SK-N-SH (cell line): ENCODE measurements around the gene MAP7D2. TPM values are rescaled to one million over a fixed set of nuclear protein-coding genes. Genes with fewer than 3 reads are reported as not detected.

Experiments used
- CTCF ChIA-PET: fragments of 300-600, 350-600 bp; formaldehyde crosslinking; extraction: SDS; loops from one replicate; lab custom pipeline; 2021; lab: Yijun Ruan, JAX
- POLR2A ChIA-PET: fragments of 350-600 bp; sonication (Branson Sonifier 250); formaldehyde crosslinking; extraction: SDS; loops from one replicate; lab custom pipeline; 2020; ENCODE audit warnings: antibody characterized with exemption, inconsistent platforms; lab: Yijun Ruan, JAX
- DNase-seq: peaks from one replicate; pipeline ENCODE4 v3.0.0; 2012
- H2AFZ ChIP-seq: fragments of 200-600 bp; sonication (generic); 2 replicates; pipeline ENCODE4 v1.8.1; 2016; ENCODE audit warnings: antibody characterized with exemption, mild to moderate bottlenecking, low read depth
- H3F3A ChIP-seq: fragments of 200-600 bp; sonication (generic); replicated peaks from 2 replicates; pipeline ENCODE3; 2016; ENCODE audit warnings: antibody characterized with exemption, mild to moderate bottlenecking; ENCODE audit not compliant: insufficient read depth
- H3K27ac ChIP-seq, 2 experiments: fragments of 200-500 bp in 1 of 2; fragments of 200-600 bp in 1 of 2; sonication (Bioruptor generic) in 1 of 2; sonication (generic), shearing (Covaris generic) in 1 of 2; 2 replicates each; pipeline versions ENCODE4 v1.5.1 to v1.6.1; 2014 to 2016; ENCODE audit warnings: low read depth in 2 of 2, inconsistent platforms in 1 of 2, low read length in 1 of 2, mild to moderate bottlenecking in 1 of 2, mixed read lengths in 1 of 2
- H3K27me3 ChIP-seq: fragments of 200-600 bp; sonication (generic), shearing (Covaris generic); 2 replicates; pipeline ENCODE4 v1.6.1; 2016; ENCODE audit warnings: mixed run types; ENCODE audit not compliant: insufficient read depth
- H3K36me3 ChIP-seq, 2 experiments: fragments of 200-500 bp in 1 of 2; fragments of 200-600 bp in 1 of 2; sonication (Bioruptor generic) in 1 of 2; sonication (generic) in 1 of 2; replicated peaks in 1 of 2; 2 replicates each; pipeline versions ENCODE3 to v1.5.1; 2014 to 2016; ENCODE audit warnings: low read length in 1 of 2, mild to moderate bottlenecking in 1 of 2; ENCODE audit not compliant: insufficient read depth in 2 of 2, control insufficient read depth in 1 of 2
- H3K4me1 ChIP-seq, 2 experiments: fragments of 200-500 bp in 1 of 2; fragments of 200-600 bp in 1 of 2; sonication (Bioruptor generic) in 1 of 2; sonication (generic), shearing (Covaris generic) in 1 of 2; 2 replicates each; pipeline versions ENCODE4 v1.5.1 to v1.6.1; 2014 to 2016; ENCODE audit warnings: low read depth in 1 of 2, low read length in 1 of 2, mixed run types in 1 of 2; ENCODE audit not compliant: insufficient read depth in 2 of 2, control insufficient read depth in 1 of 2
- H3K4me2 ChIP-seq: fragments of 200-600 bp; sonication (generic), shearing (Covaris generic); 2 replicates; pipeline ENCODE4 v1.6.1; 2017; ENCODE audit warnings: mixed run types
- H3K4me3 ChIP-seq, 2 experiments: fragments of 200-500 bp in 1 of 2; fragments of 200-600 bp in 1 of 2; sonication (Bioruptor generic) in 1 of 2; sonication (generic), shearing (Covaris generic) in 1 of 2; 2 replicates each; pipeline versions ENCODE4 v1.5.1 to v1.8.1; 2014 to 2016; ENCODE audit warnings: low read depth in 2 of 2, inconsistent platforms in 1 of 2, low read length in 1 of 2, mild to moderate bottlenecking in 1 of 2, mixed read lengths in 1 of 2, moderate library complexity in 1 of 2
- H3K79me2 ChIP-seq: fragments of 200-600 bp; sonication (generic); 2 replicates; pipeline ENCODE4 v1.8.1; 2017; ENCODE audit warnings: mild to moderate bottlenecking; ENCODE audit not compliant: insufficient read depth
- H3K9ac ChIP-seq: fragments of 200-600 bp; sonication (generic); 2 replicates; pipeline ENCODE4 v1.6.1; 2017; ENCODE audit warnings: mixed run types
- H3K9me2 ChIP-seq: fragments of 200-600 bp; sonication (generic); 2 replicates; pipeline ENCODE4 v1.6.1; 2017; ENCODE audit warnings: mixed run types
- H3K9me3 ChIP-seq: fragments of 200-600 bp; sonication (generic); 2 replicates; pipeline ENCODE4 v1.6.1; 2017; ENCODE audit warnings: mixed run types, mild to moderate bottlenecking, moderate library complexity
- H4K20me1 ChIP-seq: fragments of 200-600 bp; sonication (generic); 2 replicates; pipeline ENCODE4 v1.6.1; 2017; ENCODE audit warnings: mild to moderate bottlenecking, mixed run types; ENCODE audit not compliant: insufficient read depth
- EP300 ChIP-seq, 2 experiments: IDR thresholded peaks; 2 replicates each; pipeline versions ENCODE4 v1.4.0 to v1.6.1; 2012; ENCODE audit warnings: borderline replicate concordance in 1 of 2, low read depth in 1 of 2, low read length in 1 of 2
- EZH2phosphoT487 ChIP-seq: fragments of 200-600 bp; sonication (generic); IDR thresholded peaks from 2 replicates; pipeline ENCODE4 v1.6.1; 2017; ENCODE audit warnings: low read depth, mixed run types, mild to moderate bottlenecking, antibody characterized with exemption, moderate library complexity, borderline replicate concordance
- GABPA ChIP-seq: IDR thresholded peaks from 2 replicates; pipeline ENCODE4 v1.4.0; 2012; ENCODE audit warnings: low read depth, mild to moderate bottlenecking
- IRF3 ChIP-seq: fragments of 150-350 bp; IDR thresholded peaks from 2 replicates; pipeline ENCODE4 v1.6.1; 2016; ENCODE audit warnings: mild to moderate bottlenecking, low read depth, low read length
- JUND ChIP-seq: IDR thresholded peaks from 2 replicates; pipeline ENCODE4 v1.4.0; 2012
- MEF2A ChIP-seq: IDR thresholded peaks from 2 replicates; pipeline ENCODE4 v1.4.0; 2012; ENCODE audit warnings: low read depth, borderline replicate concordance
- PBX3 ChIP-seq: IDR thresholded peaks from 2 replicates; pipeline ENCODE4; 2012
- POLR2AphosphoS5 ChIP-seq: IDR thresholded peaks from 2 replicates; pipeline ENCODE4 v1.6.1; 2012; ENCODE audit warnings: low read depth, low read length
- RAD21 ChIP-seq: IDR thresholded peaks from 2 replicates; pipeline ENCODE4 v1.6.1; 2012; ENCODE audit warnings: mild to moderate bottlenecking, low read length
- REST ChIP-seq: IDR thresholded peaks from 2 replicates; pipeline ENCODE4 v1.6.1; 2012; ENCODE audit warnings: mild to moderate bottlenecking, low read depth, low read length, moderate library complexity
- RFX5 ChIP-seq: IDR thresholded peaks from 2 replicates; pipeline ENCODE4 v1.6.1; 2012; ENCODE audit warnings: mild to moderate bottlenecking, improper control_type of control experiment, low read length
- RXRA ChIP-seq: IDR thresholded peaks from 2 replicates; pipeline ENCODE4 v1.4.0; 2012; ENCODE audit warnings: low read depth, mild to moderate bottlenecking, borderline replicate concordance
- SMC3 ChIP-seq: IDR thresholded peaks from 2 replicates; pipeline ENCODE4 v1.6.1; 2012; ENCODE audit warnings: low read depth, low read length, improper control_type of control experiment
- TAF1 ChIP-seq: IDR thresholded peaks from 2 replicates; pipeline ENCODE4 v1.6.1; 2012; ENCODE audit warnings: low read depth, mild to moderate bottlenecking, low read length, moderate library complexity, borderline replicate concordance
- TCF12 ChIP-seq: IDR thresholded peaks from 2 replicates; pipeline ENCODE4 v1.4.0; 2012
- TEAD4 ChIP-seq: IDR thresholded peaks from 2 replicates; pipeline ENCODE4 v1.4.0; 2012; ENCODE audit warnings: mild to moderate bottlenecking, borderline replicate concordance; ENCODE audit not compliant: insufficient read depth
- USF1 ChIP-seq: IDR thresholded peaks from 2 replicates; pipeline ENCODE4 v1.4.0; 2012; ENCODE audit warnings: low read depth, borderline replicate concordance
- USF2 ChIP-seq: fragments of 150-350 bp; IDR thresholded peaks from 2 replicates; pipeline ENCODE4 v1.6.1; 2017; ENCODE audit warnings: antibody characterized with exemption, low read length, low read depth, borderline replicate concordance
- YY1 ChIP-seq: IDR thresholded peaks from 2 replicates; pipeline ENCODE4 v1.4.0; 2012; ENCODE audit warnings: low read depth, mild to moderate bottlenecking
- ZBTB33 ChIP-seq: IDR thresholded peaks from 2 replicates; pipeline ENCODE4 v1.4.0; 2012; ENCODE audit warnings: low read depth, borderline replicate concordance
- WGBS: methylation state at CpG from one replicate; pipeline ENCODE4 v1.1.6; 2017; ENCODE audit warnings: low lambda C conversion rate; 5-methylcytosine and 5-hydroxymethylcytosine counted together
- polyA plus RNA-seq, 3 experiments: library from polyadenylated mRNA; depleted of rRNA; stranded (reverse); fragments of >200 nt; gene quantifications; 2 replicates each; pipeline ENCODE4 v1.2.3, GENCODE V29; 2012

The MAP7D2 gene
- polyA plus RNA-seq, 1 of the 3 experiments (the other 2 are of a cell fraction): 2.7 TPM

GRCh38 chrX:20042221-20042620 lies 74.5 kb downstream of the MAP7D2 start:
- Histone ChIP-seq H3K9me3 (no peaks in the 10 kb centered on the region), H3K27me3 (peaks cover 9% of the 10 kb centered on the region; the same call in 1 of the 2 replicates), H4K20me1 (no peaks in the 10 kb centered on the region), H3K9me2 (no peaks in the 10 kb centered on the region), H3F3A (no peaks in the 10 kb centered on the region), H3K36me3 (no peaks in the 10 kb centered on the region), H3K4me1 (no peaks in the 10 kb centered on the region), H2AFZ (peak overlapping the region; percentile 42; the same call in 1 of the 2 replicates), H3K79me2 (no peaks in the 10 kb centered on the region), H3K4me3 (no peak overlapping the region), H3K4me2 (no peak overlapping the region), H3K27ac (no peak overlapping the region), H3K9ac (no peak overlapping the region)
- CTCF ChIA-PET: interaction anchor here (1.0 kb wide), 1 partner anchor 19 kb away, joined by 3 read pairs; no protein-coding TSS in a partner anchor
- DNase-seq: no peak
- WGBS: 58% methylated on average over 7 of the region's 7 CpGs
- no peak for TF ChIP-seq RAD21
- TF ChIP-seq IRF3: no peak
- TF ChIP-seq REST: no peak
- no peak for TF ChIP-seq USF1
- no peak for TF ChIP-seq EP300 (IDR thresholded peaks at IDR 0.05; ENCODE audit: borderline replicate concordance in 1 of 2, low read depth in 1 of 2, low read length in 1 of 2)
- TF ChIP-seq PBX3: no peak
- no peak for TF ChIP-seq USF2
- TF ChIP-seq TEAD4: no peak
- no peak for TF ChIP-seq RFX5
- TF ChIP-seq POLR2AphosphoS5: no peak
- no peak for TF ChIP-seq JUND
- no peak for TF ChIP-seq TAF1
- TF ChIP-seq EZH2phosphoT487: no peak
- no peak for TF ChIP-seq SMC3
- TF ChIP-seq GABPA: no peak
- TF ChIP-seq RXRA: no peak
- TF ChIP-seq MEF2A: no peak
- no peak for TF ChIP-seq ZBTB33
- TF ChIP-seq TCF12: no peak
- TF ChIP-seq YY1: no peak
- POLR2A ChIA-PET: no interaction called here
